ENCODE results near the gene IL21R.

The IL21R gene

GRCh38 chr16:27401768-27402568, at the start of gene IL21R:
TSS of gene IL21R (plus strand) at chr16:27402174. CDS start at chr16:27430072, 27,898 bp downstream.
- FAIRE-seq: no peak

GRCh38 chr16:27353853-27354252, 48.1 kb upstream of the IL21R start:
- no peak for FAIRE-seq

GRCh38 chr16:27355610-27356009, 46.4 kb upstream of the IL21R start:
- no peak for FAIRE-seq

- FAIRE-seq: no peak
Measured at GRCh38 chr16:27356794-27357193, 45.2 kb upstream of the IL21R start.

- FAIRE-seq: no peak
Measured at GRCh38 chr16:27359051-27359450, 42.9 kb upstream of the IL21R start.

GRCh38 chr16:27359615-27360014, 42.4 kb upstream of the IL21R start:
- FAIRE-seq: no peak

GRCh38 chr16:27361987-27362386, 40.0 kb upstream of the IL21R start:
- no peak for FAIRE-seq

- no peak for FAIRE-seq
Measured at GRCh38 chr16:27362570-27363245, 39.3 kb upstream of the IL21R start.

GRCh38 chr16:27363246-27363632, 38.7 kb upstream of the IL21R start:
- FAIRE-seq: no peak

- no peak for FAIRE-seq
Measured at GRCh38 chr16:27363797-27364196, 38.2 kb upstream of the IL21R start.

GRCh38 chr16:27364493-27365141, 37.4 kb upstream of the IL21R start:
- FAIRE-seq: no peak

- FAIRE-seq: no peak
Measured at GRCh38 chr16:27365142-27366089, 36.6 kb upstream of the IL21R start.

- FAIRE-seq: no peak
Measured at GRCh38 chr16:27366687-27367460, 35.1 kb upstream of the IL21R start.

GRCh38 chr16:27367461-27368357, 34.3 kb upstream of the IL21R start:
- no peak for FAIRE-seq

GRCh38 chr16:27368358-27368722, 33.6 kb upstream of the IL21R start:
- no peak for FAIRE-seq

GRCh38 chr16:27369806-27370205, 32.2 kb upstream of the IL21R start:
- FAIRE-seq: no peak

- no peak for FAIRE-seq
Measured at GRCh38 chr16:27370318-27370717, 31.7 kb upstream of the IL21R start.

- FAIRE-seq: no peak
Measured at GRCh38 chr16:27373312-27373711, 28.7 kb upstream of the IL21R start.

- no peak for FAIRE-seq
Measured at GRCh38 chr16:27374221-27374803, 27.7 kb upstream of the IL21R start.

- FAIRE-seq: no peak
Measured at GRCh38 chr16:27374804-27375425, 27.1 kb upstream of the IL21R start.
